Epithelial cell of esophagus (primary cell): ENCODE measurements around the gene CPEB2.
"Not testable (repeated sequence)": the region's sequence is repeated elsewhere in the genome, so short reads cannot be mapped to it uniquely, and the experiment has no call there.

Source experiments
- DNase-seq: peaks from one replicate; pipeline ENCODE4 v3.0.0; 2010; ENCODE audit warnings: low read depth
- H3K4me3 ChIP-seq: 2 replicates; pipeline ENCODE4 v1.5.1; 2011; ENCODE audit warnings: mild to moderate bottlenecking, low read length, control low read depth
- CTCF ChIP-seq: IDR thresholded peaks from 2 replicates; pipeline ENCODE4 v1.5.1; 2011; ENCODE audit warnings: low read depth, mild to moderate bottlenecking, low read length, control low read depth, inconsistent platforms; ENCODE audit not compliant: insufficient read depth; ENCODE audit errors: missing control alignments

CPEB2 gene

DNA sequence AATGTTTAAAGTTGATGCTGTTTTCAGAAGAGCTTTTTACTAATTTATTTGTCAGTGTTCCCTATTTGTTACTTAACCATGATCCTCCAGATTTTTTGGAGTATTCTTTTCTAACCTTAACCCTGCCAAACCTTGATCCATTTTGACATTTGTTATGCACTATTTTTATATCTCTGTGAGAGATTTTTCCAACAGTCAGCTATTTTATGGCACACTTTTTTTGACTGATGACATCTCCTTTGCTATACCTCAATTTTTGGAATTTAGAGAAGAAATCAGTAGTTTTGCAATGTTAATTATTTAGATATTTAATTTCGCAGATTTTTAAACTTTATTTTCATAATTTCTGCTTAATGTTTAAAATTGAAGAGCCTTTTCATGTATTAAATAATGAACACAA lies 66.0 kb downstream of the CPEB2 start:
- no peak for DNase-seq
- TF ChIP-seq CTCF, result no peak
- H3K4me3 ChIP-seq, result no peak overlapping the region

DNA sequence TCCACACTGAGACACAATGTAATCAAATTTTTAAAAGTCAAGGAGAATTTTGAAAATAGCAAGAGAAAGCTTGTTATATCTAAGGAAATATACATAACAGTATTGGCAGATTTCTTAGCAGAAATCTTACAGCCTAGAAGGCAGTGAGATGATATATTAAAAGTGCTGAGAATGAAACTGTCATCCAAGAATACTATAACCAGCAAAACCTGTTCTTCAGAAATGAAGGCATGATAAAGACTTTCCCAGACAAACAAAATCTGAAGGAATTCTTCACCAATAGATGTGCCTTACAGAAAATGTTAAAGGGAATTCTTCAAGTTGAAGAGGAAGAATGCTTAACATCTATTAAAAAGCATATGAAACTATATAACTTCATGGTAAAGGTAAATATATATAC lies 73.6 kb downstream of the CPEB2 start:
- DNase-seq, result peak; percentile 60
- H3K4me3 ChIP-seq, result no peak overlapping the region
- TF ChIP-seq CTCF, result no peak

- H3K4me3 ChIP-seq, result no peak overlapping the region
- no peak for TF ChIP-seq CTCF
- peak; percentile 78 for DNase-seq
Observed at GRCh38 chr4:15077969-15078368, 75.7 kb downstream of the CPEB2 start.

- TF ChIP-seq CTCF, result no peak
- DNase-seq, result peak; percentile 69
- H3K4me3 ChIP-seq, result no peak overlapping the region
Observed at GRCh38 chr4:15078682-15079642, 76.7 kb downstream of the CPEB2 start.

- peak; percentile 82 for DNase-seq
- TF ChIP-seq CTCF, result no peak
- H3K4me3 ChIP-seq, result no peak overlapping the region
Observed at GRCh38 chr4:15084780-15085179, 82.5 kb downstream of the CPEB2 start.

DNA sequence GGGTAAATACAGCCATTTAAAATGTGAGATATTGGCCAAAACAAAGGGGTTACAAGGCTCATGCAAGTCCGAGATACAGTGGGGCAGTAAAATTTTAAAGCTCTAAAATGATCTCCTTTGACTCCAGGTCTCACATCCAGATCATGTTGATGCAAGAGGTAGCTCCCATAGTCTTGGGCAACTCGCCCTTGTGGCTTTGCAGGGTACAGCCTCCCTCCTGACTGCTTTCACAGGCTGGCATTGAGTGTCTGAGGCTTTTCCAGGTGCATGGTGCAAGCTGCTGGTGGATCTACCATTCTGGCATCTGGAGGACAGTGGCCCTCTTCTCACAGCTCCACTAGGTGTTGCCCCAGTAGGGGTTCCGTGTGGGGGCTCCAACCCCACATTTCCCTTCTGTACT lies 83.5 kb downstream of the CPEB2 start:
- DNase-seq, H3K4me3 ChIP-seq: not testable (repeated sequence)

- not testable (repeated sequence) for H3K4me3 ChIP-seq, DNase-seq
Observed at GRCh38 chr4:15086259-15086658, 84.0 kb downstream of the CPEB2 start.

DNA sequence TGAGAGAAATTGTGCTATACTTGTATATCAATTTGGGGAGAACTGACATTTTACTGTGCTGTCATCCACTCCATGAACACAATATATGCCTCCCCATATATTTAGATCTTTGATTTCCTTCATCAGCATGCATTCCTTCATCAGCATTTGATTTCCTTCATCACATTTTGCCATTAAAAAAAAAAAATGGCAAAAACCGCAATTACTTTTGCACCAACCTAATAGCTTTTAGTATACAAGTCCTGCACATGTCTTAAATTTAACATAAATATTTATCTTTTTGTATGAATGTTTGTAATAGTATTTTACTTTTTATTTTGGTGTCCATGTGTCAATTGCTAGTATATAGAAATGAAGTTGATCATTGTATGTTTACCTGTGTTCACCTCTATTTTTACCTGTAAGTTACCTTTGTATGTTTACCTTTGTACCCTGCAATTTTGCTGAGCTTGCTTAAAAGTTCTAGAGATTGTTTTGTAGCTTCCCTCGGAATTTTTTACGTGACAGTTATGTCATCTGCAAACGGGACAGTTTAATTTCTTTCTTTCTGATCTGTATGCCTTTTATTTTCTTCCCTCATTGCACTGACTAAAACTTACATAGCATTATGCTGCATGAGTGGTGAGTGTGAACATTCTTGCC lies 86.2 kb downstream of the CPEB2 start:
- no peak for TF ChIP-seq CTCF
- H3K4me3 ChIP-seq, result no peak overlapping the region
- no peak for DNase-seq
